ENCODE data around the gene SUPT6H.
A peak's percentile ranks its signal among the peaks of the same experiment; 100 is the strongest.

Gene SUPT6H

GRCh38 chr17:28750178-28751047, 88.4 kb downstream of the SUPT6H start:
- DNase-seq, result peak in 13 of 14 donors; percentile 38 to 87 (median 80)

- DNase-seq, result no peak
Observed at GRCh38 chr17:28751600-28752366, 89.8 kb downstream of the SUPT6H start.

Data from C1 segment of cervical spinal cord (tissue), 14 donors.